MM.1S (cell line): ENCODE results near the gene ERI3.

Source experiments
- DNase-seq: peaks from one replicate; pipeline ENCODE4 v3.0.0-alpha.2; 2015
- H2AFZ ChIP-seq: fragments of 300-600 bp; sonication (generic); 2 replicates; pipeline ENCODE4 v1.6.0; 2016; ENCODE audit warnings: antibody characterized with exemption, low read length
- H3F3A ChIP-seq: fragments of 300-600 bp; sonication (generic); 2 replicates; pipeline ENCODE4 v1.6.1; 2016; ENCODE audit warnings: mild to moderate bottlenecking, antibody characterized with exemption, low read length, moderate library complexity, mixed read lengths; ENCODE audit not compliant: insufficient read depth
- H3K27ac ChIP-seq: fragments of 300-600 bp; sonication (generic); 2 replicates; pipeline ENCODE4 v1.5.1; 2016; ENCODE audit warnings: mild to moderate bottlenecking, low read length
- H3K27me3 ChIP-seq: fragments of 300-600 bp; sonication (generic); replicated peaks from 2 replicates; pipeline ENCODE4 v1.6.0; 2016; ENCODE audit warnings: low read length; ENCODE audit not compliant: insufficient read depth
- H3K36me3 ChIP-seq: fragments of 300-600 bp; sonication (generic); replicated peaks from 2 replicates; pipeline ENCODE4 v1.6.1; 2016; ENCODE audit warnings: mild to moderate bottlenecking, low read length, mixed read lengths; ENCODE audit not compliant: insufficient read depth
- H3K4me1 ChIP-seq: fragments of 300-600 bp; sonication (generic); 2 replicates; pipeline ENCODE4 v1.6.1; 2016; ENCODE audit warnings: low read length, mixed read lengths
- H3K4me2 ChIP-seq: fragments of 300-600 bp; sonication (generic); 2 replicates; pipeline ENCODE4 v1.6.0; 2016; ENCODE audit warnings: low read depth, low read length
- H3K4me3 ChIP-seq: fragments of 300-600 bp; sonication (generic); 2 replicates; pipeline ENCODE4 v1.5.1; 2016; ENCODE audit warnings: low read length, mixed read lengths
- H3K79me2 ChIP-seq: fragments of 300-600 bp; sonication (generic); 2 replicates; pipeline ENCODE4 v1.6.1; 2016; ENCODE audit warnings: mixed run types, low read length, mixed read lengths
- H3K9ac ChIP-seq: fragments of 300-600 bp; sonication (generic); 2 replicates; pipeline ENCODE4 v1.6.1; 2016; ENCODE audit warnings: low read length, mixed read lengths
- H3K9me2 ChIP-seq: fragments of 300-600 bp; sonication (generic); replicated peaks from 2 replicates; pipeline ENCODE4 v1.6.1; 2016; ENCODE audit warnings: mild to moderate bottlenecking, low read length, mixed read lengths; ENCODE audit not compliant: insufficient read depth
- H3K9me3 ChIP-seq: fragments of 300-600 bp; sonication (generic); replicated peaks from 2 replicates; pipeline ENCODE4 v1.6.1; 2016; ENCODE audit warnings: mild to moderate bottlenecking, low read length, mixed read lengths; ENCODE audit not compliant: insufficient read depth
- H4K20me1 ChIP-seq: fragments of 300-600 bp; sonication (generic); 2 replicates; pipeline ENCODE4 v1.6.1; 2016; ENCODE audit warnings: mild to moderate bottlenecking, low read length, moderate library complexity, mixed read lengths; ENCODE audit not compliant: insufficient read depth
- EZH2 ChIP-seq: fragments of 300-600 bp; sonication (generic); optimal IDR thresholded peaks from 2 replicates; pipeline ENCODE3; 2017; ENCODE audit warnings: low read depth, mild to moderate bottlenecking, antibody characterized with exemption, low read length, mixed read lengths
- EZH2phosphoT487 ChIP-seq: fragments of 300-600 bp; sonication (generic); IDR thresholded peaks from 2 replicates; pipeline ENCODE4 v1.6.1; 2018; ENCODE audit warnings: antibody characterized with exemption, low read length
- TF ChIP-seq, protein P1 (sequence below): fragments of 300-600 bp; sonication (generic); IDR thresholded peaks from 2 replicates; pipeline ENCODE4 v1.5.1; 2016; ENCODE audit warnings: antibody characterized with exemption, low read length, mixed read lengths

Gene ERI3

DNA sequence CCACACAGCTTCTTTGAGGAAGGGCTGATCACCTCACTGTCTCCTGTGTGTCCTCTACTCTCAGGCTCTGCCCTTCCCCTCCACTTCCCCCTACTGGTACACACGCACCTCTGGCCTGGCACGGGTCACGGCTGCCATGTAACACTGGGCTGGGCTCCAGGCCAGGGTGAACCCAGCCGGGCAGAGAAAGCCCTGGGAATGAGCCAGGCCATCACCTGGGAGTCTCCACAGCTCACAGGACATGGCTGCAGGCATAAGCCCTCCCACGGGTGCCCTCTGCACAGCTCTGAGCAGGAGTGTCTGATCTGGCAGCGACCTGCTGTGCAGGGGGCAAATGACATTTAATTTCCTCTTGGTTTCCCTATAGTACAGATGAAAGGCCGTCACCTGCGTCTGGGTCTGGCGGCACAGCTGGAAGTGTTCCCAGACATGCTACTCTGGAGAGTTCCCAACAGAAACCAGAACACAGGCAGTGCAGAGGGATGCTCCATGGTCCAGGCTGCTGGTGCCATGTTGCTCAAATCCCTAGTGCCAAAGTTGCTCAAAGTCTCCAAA lies 61.2 kb downstream of the ERI3 start:
- no peak overlapping the region for H3K4me3 ChIP-seq

DNA sequence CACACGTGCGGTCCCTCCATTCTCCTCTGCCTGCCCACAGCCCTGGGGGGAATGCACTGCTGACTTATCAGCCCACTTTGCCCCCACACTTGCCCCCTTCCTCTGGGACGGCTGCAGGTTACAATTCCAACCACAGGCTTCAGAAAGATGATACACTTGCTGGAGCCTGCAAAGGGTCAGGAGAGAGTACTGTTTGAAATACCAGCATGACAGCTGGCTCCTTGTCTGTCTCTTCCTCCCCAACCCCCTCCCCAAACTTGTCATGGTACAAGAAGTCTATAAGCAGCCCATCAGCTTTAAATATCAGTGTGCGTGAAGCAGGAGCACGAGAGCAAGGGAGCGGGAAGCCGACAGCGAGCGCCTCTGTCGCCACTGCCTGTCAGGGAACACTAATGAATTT lies 62.4 kb downstream of the ERI3 start:
- no peaks in the 10 kb centered on the region for H3F3A ChIP-seq
- H3K4me2 ChIP-seq = no peak overlapping the region
- no peaks in the 10 kb centered on the region for H4K20me1 ChIP-seq
- TF ChIP-seq, protein P1, sequence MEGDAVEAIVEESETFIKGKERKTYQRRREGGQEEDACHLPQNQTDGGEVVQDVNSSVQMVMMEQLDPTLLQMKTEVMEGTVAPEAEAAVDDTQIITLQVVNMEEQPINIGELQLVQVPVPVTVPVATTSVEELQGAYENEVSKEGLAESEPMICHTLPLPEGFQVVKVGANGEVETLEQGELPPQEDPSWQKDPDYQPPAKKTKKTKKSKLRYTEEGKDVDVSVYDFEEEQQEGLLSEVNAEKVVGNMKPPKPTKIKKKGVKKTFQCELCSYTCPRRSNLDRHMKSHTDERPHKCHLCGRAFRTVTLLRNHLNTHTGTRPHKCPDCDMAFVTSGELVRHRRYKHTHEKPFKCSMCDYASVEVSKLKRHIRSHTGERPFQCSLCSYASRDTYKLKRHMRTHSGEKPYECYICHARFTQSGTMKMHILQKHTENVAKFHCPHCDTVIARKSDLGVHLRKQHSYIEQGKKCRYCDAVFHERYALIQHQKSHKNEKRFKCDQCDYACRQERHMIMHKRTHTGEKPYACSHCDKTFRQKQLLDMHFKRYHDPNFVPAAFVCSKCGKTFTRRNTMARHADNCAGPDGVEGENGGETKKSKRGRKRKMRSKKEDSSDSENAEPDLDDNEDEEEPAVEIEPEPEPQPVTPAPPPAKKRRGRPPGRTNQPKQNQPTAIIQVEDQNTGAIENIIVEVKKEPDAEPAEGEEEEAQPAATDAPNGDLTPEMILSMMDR = no peak
- no peak for TF ChIP-seq EZH2
- TF ChIP-seq EZH2phosphoT487 = no peak
- no peaks in the 10 kb centered on the region for H3K4me1 ChIP-seq
- H3K9me3 ChIP-seq = no peaks in the 10 kb centered on the region
- H3K27me3 ChIP-seq = no peaks in the 10 kb centered on the region
- H3K4me3 ChIP-seq = no peak overlapping the region
- H3K27ac ChIP-seq = no peak overlapping the region
- H3K9me2 ChIP-seq = no peaks in the 10 kb centered on the region
- DNase-seq = no peak
- no peak overlapping the region for H3K9ac ChIP-seq
- no peaks in the 10 kb centered on the region for H3K79me2 ChIP-seq
- no peaks in the 10 kb centered on the region for H3K36me3 ChIP-seq
- no peak overlapping the region for H2AFZ ChIP-seq

More for the DNA sequence above, 61.2 kb downstream of the ERI3 start:
- H3K9ac ChIP-seq = no peak overlapping the region
- DNase-seq = no peak
- no peak overlapping the region for H2AFZ ChIP-seq
- TF ChIP-seq, protein P1 = no peak
- TF ChIP-seq EZH2phosphoT487 = no peak
- TF ChIP-seq EZH2 = no peak
- no peaks in the 10 kb centered on the region for H3K36me3 ChIP-seq
- H3K27me3 ChIP-seq = no peaks in the 10 kb centered on the region
- H3K4me2 ChIP-seq = no peak overlapping the region
- no peaks in the 10 kb centered on the region for H4K20me1 ChIP-seq
- no peaks in the 10 kb centered on the region for H3K4me1 ChIP-seq
- H3K9me2 ChIP-seq = no peaks in the 10 kb centered on the region
- no peak overlapping the region for H3K27ac ChIP-seq
- no peaks in the 10 kb centered on the region for H3F3A ChIP-seq
- H3K9me3 ChIP-seq = no peaks in the 10 kb centered on the region
- no peaks in the 10 kb centered on the region for H3K79me2 ChIP-seq

DNA sequence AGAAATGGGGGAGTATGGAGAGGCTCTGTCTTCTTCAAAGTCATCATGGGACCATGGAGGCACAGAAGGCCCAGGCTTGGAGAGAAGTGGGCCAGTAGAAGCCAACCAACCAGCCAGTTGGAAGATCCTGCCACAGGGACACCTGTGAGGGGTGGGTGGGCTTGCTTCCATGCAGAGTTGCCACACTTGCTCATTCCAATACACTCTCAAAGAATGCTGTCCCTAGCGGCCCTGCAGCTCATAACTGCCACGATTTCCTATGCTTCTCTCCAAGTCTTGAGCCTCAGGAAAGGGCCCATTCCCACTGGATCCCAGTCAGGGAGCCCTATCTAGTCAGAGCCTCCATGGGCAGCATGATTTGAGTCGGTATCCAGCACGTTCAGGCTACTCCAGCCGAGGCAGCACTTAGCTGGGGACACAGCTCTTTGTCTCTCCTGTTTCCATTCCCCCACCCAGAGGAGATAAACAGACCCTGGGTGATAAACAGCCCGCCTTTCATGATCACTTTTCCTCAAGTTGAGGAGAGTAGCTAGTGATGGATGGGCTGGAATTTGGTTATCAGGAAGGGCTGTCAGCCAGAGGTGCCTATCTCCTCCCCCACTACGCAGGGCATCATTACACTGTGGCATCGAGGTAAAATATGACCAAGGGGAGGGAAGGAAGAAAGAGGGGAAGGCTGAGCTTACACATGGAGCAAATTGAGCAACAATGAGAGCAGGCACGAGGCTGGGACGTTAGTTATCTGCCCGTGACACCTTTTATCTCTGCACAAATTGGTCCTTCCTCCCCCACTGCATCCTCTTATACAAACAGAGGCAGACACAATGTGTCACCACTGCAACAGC lies 64.6 kb downstream of the ERI3 start:
- no peak overlapping the region for H3K4me2 ChIP-seq
- H3K36me3 ChIP-seq = no peaks in the 10 kb centered on the region
- no peak overlapping the region for H3K27ac ChIP-seq
- H3K9me2 ChIP-seq = no peaks in the 10 kb centered on the region
- H4K20me1 ChIP-seq = no peaks in the 10 kb centered on the region
- no peak overlapping the region for H3K9ac ChIP-seq
- no peaks in the 10 kb centered on the region for H3F3A ChIP-seq
- no peak overlapping the region for H3K4me3 ChIP-seq
- no peaks in the 10 kb centered on the region for H3K9me3 ChIP-seq
- H2AFZ ChIP-seq = no peak overlapping the region
- no peak for DNase-seq
- H3K27me3 ChIP-seq = no peaks in the 10 kb centered on the region
- TF ChIP-seq, protein P1 = no peak
- TF ChIP-seq EZH2 (no peak), EZH2phosphoT487 (no peak)
- H3K79me2 ChIP-seq = no peaks in the 10 kb centered on the region
- no peaks in the 10 kb centered on the region for H3K4me1 ChIP-seq
